DND-41 (cell line): Measurements from ENCODE around the gene MYPN.

Source experiments
- CTCF ChIP-seq: IDR thresholded peaks from 2 replicates; pipeline ENCODE4 v1.5.1; 2012; ENCODE audit warnings: borderline replicate concordance, low read length, moderate library complexity, mild to moderate bottlenecking; ENCODE audit not compliant: poor library complexity, severe bottlenecking; ENCODE audit errors: extremely low read depth
- EZH2 ChIP-seq: IDR thresholded peaks from 3 replicates; pipeline ENCODE4 v1.6.1; 2012; ENCODE audit warnings: borderline replicate concordance, low read depth, mild to moderate bottlenecking, moderate library complexity, low read length, inconsistent platforms; ENCODE audit not compliant: severe bottlenecking

GRCh38 chr10:68146133-68146532, 36.8 kb downstream of the MYPN start:
- no peak for TF ChIP-seq CTCF
- no peak for TF ChIP-seq EZH2
